Activated CD4-positive, alpha-beta T cell treated with anti-CD3 and anti-CD28 coated beads for 48 hours (primary cell): Measurements from ENCODE around the gene PKN3.
"Not testable (repeated sequence)": the region's sequence is repeated elsewhere in the genome, so short reads cannot be mapped to it uniquely, and the experiment has no call there.

Experiments
- DNase-seq: peaks from one replicate; pipeline ENCODE4 v3.0.0-alpha.2; 2020

PKN3 gene

DNA sequence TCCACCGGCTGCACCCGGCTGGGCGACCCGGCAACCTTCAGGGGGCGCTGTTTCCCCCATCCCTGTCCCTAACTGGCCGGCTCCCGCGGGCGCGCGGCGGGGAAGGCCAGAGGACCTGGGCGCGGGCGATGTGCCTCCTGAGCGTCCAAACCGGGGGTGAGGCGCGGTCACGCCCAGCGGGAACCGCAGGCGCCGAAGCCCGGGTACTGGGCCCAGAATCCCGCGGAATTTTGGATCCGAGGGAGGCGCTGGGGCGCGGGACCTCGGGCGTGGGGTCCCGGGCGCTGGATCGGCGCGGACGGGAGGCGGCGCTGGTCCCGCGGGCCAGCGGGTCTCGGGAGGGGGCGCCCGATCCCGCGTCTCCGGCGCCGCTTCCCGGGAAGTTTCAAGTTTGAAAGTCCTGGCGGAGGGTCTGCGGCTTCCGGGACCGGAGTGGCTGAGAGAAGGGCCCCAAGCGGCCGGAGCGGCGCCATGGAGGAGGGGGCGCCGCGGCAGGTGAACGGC, at the start of gene PKN3:
Gene PKN3, plus strand, starts transcription at position 59 of the 504 bp plus-strand sequence. Its CDS starts 413 bp downstream, at position 472.
- peak; percentile 93 for DNase-seq

DNA sequence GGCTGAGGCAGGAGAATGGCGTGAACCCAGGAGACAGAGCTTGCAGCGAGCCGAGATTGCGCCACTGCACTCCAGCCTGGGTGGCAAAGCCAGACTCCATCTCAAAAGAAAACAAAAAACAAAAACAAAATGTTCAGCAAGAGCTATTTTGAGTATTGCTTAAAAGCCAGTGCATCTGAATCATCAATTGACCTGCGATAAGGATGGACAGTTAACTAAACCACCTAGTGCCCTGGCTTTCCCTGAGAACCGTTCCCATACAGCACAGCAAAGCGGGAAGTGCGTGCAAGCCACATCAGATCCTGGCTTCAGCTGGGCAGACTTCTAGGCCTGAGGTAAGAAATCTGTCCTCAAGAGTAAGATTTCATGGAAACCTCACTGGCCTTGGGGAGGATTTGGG, 48.4 kb upstream of the PKN3 start:
- DNase-seq, result no peak

DNA sequence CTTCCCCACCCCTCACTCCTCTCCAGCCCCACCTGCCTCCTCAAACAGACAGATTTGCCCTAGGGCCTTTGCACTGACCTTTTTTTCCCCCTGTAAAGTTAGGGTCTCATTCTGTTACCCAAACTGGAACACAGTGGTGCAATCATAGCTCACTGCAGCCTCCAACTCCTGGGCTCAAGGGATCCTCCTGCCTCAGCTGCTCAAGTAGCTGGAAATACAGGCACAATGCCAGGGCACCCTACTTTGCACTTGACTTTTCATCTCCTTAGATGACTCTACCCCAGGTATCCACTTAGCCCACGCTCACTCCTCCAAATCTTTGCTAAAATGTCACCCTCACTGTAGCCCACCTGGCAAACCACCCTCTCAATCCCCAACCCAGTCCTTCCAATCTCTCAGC, 47.8 kb upstream of the PKN3 start:
- no peak for DNase-seq

DNA sequence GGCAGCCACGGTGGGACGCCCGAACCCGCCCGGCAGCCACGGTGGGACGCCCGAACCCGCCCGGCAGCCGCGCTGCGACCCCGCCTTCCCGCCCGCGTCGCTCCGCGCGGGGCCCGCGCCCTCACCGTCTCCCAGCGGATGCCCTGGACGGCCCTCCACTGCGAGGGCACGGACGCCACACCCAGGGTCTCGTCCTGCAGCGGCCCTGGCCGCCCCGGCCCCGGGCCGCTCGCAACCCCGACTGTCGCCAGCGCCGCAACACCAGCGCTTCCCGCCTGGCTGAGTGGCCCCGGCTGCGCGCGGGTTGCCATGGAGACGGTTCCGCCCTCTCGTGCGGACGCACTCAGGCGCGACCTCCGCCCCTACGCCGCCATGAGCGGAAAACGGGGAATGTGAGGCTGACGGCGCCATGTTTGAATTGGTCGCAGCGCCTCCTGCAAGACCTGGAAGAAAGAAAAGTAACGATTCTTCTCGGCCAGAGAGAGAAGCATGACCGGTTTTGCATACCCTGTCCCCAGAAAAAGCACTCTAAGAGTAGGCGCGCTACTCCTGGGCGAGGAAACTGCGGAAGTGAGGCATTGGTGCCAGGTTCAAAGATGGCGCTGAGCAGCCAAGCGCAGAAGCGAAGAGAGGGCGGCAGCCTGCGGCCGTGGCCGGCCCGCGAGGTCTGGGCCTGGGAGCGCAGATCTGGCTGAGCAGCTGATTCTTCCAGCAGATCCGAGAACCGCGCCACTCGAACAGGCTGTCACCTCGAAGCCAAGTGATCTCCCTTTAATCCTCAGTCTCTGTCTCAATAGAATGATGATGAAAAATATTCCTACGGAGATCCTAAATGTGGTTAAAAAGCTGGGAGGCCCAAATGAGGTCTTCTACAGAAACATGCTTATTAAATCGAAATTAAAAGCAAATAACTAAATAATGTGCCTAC, 45.6 kb upstream of the PKN3 start, which contains the start of gene DYNC2I2:
Gene DYNC2I2, minus strand, starts transcription at position 432 of the 928 bp plus-strand sequence. Its CDS starts 121 bp downstream, at position 311.
- DNase-seq, result peak; percentile 98

DNA sequence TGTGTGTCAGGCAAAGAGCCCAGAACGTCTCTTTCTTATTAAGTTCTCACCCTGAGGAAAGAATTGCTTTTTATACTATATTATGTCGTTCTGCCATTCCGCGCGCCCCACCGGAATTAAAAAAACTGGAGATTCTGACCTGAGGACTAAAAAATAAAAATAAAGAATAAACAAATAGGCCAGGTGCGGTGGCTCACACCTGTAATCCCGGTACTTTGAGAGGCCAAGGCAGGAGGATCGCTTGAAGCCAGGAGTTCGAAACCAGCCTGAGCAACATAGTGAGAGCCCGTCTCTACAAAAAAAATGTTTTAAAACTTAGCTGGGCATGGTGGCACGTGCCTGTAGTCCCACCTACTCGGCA, 45.0 kb upstream of the PKN3 start:
- DNase-seq, result no peak

DNA sequence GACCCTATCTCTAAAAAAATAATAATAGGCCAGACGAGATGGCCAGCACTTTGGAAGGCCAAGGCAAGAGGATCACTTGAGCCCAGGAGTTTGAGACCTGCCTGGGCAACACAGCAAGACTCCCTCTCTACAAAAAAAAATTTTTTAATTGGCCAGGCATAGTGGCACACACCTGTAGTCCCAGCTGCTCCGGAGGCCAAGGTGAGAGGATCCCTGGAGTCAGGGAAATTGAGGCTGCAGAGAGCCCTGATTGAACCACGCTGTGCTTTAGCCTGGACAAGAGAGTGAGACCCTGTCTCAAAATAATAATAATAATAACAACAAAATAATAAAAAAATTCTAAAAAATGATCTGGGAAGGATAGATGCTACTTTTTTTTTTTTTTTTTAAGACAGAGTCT, 44.5 kb upstream of the PKN3 start:
- no peak for DNase-seq

DNA sequence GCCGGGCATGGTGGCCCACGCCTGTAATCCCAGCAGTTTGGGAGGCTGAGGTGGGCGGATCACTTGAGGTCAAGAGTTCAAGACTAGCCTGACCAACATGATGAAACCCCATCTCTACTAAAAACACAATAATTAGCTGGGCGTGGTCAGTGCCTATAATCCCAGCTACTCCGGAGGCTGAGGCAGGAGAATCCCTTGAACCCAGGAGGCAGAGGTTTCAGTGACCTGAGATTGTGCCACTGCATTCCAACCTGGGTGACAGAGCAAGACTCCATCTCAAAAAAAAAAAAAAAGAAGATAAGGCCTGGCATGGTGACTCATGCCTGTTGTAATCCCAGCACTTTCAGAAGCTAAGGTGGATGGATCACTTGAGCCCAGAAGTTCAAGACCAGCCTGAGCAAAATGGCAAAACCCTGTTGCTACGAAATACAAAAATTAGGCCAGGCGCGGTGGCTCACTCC, 35.8 kb upstream of the PKN3 start:
- DNase-seq, result not testable (repeated sequence)

DNA sequence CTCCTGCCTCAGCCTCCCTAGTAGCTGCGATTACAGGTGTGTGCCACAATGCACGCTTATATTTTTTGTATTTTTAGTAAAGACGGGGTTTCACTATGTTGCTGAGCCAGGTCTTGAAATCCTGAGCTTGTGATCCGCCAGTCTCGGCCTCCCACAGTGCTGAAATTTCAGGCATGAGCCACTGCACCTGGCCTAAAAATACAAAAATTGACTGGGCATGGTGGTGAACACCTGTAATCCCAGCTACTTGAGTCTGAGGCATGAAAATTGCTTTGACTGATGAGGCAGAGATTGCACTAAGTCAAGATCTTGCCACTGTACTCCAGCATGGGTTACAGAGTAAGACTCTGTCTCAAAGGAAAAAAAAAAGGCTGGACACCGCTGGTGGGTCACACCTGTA, 32.5 kb upstream of the PKN3 start:
- no peak for DNase-seq

DNA sequence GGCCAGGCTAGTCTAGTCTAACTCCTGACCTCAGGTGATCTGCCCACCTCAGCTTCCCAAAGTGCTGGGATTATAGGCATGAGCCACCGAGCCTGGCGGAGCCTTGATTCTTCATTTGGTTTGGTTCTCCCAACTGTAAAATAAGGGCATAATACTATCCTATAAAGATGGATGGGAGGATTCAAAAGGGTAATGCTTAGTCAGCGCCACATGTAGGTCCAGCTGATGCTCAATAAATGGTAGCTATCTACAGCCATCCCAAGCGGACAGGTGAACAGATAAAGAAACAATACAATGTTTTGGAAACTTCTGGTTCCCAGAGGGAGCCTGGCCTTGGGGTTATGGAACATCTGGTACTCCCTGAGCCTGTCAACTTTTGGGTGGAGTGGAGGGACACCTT, 26.9 kb upstream of the PKN3 start:
- DNase-seq, result no peak

DNA sequence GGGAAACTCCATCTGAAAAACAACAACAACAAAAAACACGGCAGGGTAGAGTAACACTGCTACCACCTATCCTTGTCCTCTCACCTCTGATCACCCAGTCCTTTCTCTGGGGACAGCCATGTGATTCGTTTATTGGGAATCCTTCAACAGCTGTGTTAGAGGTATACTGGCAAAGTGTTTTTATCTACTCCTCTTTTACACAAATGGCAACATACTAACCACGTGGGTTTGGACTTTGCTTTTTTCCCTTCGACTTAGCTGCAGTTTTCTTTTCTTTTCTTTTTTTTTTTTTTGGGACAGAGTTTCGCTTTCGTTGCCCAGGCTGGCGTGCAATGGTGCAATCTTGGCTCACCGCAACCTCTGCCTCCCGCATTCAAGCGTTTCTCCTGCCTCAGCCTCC, 24.5 kb upstream of the PKN3 start:
- no peak for DNase-seq

DNA sequence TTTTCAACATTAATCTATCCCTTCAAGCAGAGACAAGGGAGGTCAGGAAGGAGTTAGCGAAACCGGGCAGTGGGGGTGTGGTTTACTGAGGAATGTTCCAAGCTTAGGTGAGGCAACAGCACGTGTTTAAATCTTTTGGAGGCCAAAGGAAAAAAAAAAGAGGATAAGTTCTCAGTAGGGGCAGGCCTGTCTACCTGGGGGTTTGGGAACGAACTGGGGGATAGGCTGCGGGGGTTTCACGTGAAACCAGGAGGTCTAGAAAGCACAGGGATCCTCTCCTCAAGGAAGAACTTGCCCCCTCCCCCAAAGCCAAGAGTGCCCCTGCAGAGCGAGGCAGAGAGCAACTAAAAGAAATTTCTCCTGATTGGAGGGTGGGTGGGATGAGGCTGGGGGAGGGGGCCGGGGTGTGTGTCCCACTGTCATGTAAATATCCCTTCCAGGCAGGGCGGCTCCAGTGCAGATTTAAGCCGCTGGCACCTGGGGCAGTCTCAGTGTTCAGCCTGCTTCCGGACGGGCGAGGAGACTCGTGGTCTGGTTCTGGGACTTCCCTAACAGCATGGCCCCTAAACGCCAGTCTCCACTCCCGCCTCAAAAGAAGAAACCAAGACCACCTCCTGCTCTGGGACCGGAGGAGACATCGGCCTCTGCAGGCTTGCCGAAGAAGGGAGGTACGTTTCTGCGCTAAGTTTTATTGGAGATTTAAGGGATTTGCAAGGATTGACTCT, 18.8 kb upstream of the PKN3 start:
- DNase-seq, result peak; percentile 55

DNA sequence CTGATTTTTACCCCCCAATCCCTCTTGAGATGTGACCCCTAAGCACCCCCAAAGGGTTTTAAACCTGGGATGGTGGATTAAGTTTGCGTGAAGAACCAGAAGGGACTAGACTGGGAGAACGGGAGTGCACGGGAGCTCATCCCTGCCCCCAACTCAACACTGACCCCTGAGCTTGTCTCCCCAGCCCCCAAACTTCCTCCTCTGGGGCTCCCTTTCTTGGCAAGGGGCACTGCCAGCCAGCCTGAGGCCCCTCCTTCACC, 18.3 kb upstream of the PKN3 start:
- no peak for DNase-seq

DNA sequence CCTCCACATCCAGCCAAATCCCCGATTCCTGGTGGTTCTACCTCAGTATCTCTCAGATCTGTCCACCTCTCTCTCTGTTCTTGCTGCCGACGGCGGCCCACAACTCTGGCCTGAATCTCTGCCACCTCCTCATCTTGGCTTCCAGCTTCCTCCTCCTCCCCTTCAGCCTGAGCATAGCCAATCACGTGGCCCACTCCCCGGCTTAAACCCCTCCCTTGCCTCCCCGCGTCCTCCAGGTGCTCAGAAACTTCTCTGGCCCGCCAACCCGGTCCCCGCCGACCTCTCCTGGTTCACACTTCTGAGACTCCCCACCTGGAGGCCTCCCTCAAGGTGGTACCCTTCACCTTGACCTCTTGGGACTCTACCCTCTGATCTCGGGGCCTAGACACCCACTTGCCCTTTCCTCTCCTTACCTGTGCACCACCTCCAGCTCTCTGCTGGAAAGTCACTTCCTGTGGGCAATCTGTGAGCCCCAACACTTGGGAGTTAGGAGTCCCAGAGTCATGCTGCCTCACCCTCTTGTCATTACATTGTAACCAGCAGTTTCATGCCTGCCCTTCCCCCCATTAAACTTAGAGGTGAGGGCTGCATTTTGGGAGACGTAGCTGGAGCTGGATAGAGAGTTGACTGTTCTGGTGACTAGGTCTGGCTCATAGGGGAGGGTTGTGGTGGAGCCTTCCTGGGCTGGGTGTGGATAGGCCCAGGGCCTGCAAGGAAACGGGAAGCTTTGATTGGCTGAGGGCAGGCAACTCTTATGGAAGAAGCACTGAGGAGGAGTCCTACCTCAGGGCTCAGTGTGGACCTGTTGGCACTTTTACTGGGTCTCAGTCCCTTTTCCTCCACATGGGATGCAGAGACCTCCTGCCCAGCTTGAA, 17.7 kb upstream of the PKN3 start:
- DNase-seq, result peak; percentile 88

DNA sequence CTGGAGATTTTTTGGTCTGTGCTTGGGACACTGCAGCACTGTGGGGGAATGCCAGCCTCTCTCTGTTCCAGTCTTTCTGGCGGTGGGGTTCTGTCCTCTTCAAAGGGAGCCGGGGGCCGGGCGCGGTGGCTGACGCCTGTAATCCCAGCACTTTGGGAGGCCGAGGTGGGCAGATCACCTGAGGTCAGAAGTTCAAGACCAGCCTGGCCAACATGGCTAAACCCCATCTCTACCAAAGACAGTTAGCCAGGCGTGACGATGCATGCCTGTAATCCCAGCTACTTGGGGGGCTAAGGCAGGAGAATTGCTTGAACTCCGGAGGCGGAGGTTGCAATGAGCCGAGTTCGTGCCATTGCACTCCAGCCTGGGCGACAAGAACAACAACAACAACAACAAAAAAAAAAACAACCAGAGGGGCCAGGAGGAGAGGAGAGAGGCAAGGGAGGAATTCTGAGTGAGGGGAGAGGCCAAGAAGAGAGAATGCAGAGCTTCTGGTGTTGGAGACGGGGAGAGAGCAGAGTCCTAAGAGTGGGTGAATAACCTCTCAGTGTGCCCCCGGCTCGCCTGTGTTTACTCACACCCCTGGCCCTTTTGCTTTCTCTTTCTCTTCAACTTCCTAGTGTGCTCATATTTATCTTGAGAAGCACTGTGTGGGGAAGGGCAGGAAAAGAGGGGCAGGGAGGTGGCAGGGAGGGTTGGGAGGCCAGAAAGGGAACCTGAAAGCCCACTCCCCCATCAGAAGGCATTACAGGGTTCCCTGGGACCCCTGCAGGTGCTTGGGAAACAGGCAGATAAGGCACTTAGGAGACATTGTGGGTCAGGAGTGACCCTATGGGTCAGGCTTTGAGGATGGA, 16.4 kb upstream of the PKN3 start:
- DNase-seq, result peak; percentile 55

DNA sequence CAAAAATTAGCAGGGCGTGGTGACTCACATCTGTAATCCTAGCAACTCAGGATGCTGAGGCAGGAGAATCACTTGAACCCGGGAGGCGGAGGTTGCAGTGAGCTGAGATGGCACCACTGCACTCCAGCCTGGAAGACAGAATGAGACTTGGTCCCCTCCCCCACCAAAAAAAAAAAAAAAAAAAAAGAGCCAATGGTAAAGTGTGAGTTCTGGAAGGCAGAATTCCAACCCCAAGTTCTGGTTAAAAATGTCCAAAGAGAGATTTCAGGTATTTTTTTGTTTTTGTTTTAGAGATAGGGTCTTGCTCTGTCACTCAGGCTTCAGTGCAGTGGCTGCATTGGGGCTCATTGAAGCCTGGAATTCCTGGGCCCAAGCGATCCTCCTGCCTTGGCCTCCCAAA, 14.8 kb upstream of the PKN3 start:
- no peak for DNase-seq

DNA sequence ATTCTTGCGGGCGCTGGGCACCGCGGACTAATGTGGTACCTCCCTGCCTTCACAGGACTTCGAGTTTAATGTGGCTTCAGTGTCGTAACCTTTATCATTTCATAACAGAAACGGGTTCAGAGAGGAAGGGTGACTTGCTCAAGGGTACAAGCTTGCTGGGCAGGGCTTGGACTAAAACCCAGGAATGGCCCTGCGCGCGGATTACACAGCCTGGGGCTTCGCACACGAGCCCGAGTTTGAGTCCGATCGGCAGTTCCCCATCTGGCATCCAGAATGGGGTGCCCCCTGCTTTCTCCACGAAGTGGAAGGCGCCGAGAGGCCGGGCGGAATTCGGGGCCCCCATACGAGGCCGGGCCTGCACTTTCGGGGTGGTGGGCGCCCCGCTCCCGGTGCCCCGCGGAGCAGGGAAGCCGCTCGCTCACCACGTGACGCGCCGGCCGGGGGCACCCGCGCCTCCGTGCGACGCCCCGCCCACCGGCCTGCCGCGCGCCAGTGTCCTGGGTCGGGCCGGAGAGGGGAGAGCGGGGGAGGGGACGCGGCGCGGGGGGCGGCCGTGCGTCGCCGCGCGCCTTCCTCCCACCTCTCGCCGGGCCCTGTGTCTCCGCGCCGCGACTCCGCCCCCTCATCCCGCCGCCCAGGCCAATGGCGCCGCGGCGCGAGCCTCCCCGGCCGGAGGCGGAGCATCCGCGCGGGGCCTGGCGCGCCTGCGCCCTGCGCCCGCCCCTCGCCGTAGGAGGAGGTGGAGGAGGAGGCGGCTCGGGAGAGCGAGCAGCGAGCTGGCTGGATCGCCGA, 13.6 kb upstream of the PKN3 start, which contains the start of gene SET:
Gene SET, plus strand, starts transcription at position 722 of the 792 bp plus-strand sequence. CDS start 361 bp downstream, outside the sequence.
- DNase-seq, result peak; percentile 94

DNA sequence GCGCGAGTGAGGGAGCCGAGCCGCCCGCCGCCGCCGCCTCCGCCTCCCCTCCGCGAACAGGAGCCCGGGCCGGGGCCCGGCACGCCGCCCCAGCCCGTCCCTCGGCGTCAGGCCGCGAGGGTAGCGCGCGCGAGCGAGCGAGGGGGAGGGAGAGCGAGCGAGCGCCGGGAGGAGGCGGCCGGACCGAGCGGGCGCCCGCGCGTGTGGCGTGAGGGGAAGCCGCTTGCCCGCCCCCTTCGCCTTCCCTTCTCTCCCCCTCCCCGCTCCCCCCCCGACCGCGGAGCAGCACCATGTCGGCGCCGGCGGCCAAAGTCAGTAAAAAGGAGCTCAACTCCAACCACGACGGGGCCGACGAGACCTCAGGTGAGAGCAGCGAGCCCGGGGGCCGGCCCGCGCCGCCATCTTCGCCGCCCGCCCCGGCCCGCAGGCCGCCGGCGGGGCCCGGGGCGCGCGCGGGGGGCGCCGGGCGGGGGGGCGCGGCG, 13.0 kb upstream of the PKN3 start:
- DNase-seq, result peak; percentile 63

DNA sequence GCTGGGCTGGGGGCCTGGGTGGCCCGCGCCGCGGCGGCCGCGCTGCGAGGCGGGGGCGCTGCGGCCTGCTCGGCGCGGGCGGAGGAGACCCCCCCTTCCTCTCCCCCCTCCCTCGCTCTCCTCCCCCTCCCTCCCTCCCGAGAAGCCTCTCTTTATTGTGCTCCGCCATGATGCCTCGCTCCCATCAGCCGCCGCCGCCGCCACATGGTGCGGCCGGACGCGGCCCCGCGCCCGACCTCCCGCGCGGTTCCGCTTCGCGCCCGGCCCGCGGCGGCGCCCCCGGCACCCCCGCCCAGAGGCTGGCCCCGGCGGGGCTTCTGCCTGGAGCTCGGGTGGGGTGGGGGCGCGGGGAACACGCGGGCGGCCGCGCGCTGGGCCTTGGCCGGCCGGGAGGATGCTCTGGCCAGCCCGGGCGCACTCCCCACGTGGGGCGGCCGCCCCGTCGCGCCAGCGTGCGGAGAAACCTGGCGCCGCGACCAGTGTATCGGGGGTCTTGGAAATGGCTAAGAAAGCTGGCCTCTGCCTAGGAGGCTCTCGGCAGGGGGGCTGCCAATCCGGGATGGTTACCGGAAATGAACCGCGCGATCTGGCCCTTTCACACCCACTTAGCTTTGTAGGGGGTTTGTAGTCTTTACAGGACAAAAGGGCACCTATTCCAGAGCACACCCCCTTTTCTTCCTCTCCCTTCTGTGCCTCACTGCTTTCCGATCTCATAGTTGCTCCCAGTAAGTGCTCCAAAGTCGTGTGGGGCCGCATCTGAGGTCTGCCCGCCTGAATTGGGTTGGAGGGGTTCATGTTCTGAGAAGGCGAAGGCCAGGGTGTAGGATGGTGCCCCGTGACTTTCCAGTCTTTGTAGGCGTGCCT, 12.3 kb upstream of the PKN3 start:
- peak; percentile 53 for DNase-seq

DNA sequence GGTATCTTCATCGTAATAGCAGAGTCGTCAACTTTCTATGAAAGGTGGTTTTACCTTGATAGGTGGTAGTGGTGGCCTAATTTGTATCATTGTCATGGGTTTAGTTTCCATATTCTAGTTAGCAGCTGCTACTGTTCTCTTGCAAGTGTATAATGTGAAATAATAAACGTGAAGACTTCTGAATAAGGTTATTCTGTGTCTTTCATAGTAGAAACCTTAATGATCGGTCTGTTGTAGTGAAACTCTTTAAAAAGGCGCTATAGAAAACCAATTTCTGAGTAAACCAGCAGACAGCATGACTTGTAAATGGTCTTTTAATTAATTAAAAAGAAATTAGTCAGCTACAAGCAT, 11.6 kb upstream of the PKN3 start:
- DNase-seq, result no peak

DNA sequence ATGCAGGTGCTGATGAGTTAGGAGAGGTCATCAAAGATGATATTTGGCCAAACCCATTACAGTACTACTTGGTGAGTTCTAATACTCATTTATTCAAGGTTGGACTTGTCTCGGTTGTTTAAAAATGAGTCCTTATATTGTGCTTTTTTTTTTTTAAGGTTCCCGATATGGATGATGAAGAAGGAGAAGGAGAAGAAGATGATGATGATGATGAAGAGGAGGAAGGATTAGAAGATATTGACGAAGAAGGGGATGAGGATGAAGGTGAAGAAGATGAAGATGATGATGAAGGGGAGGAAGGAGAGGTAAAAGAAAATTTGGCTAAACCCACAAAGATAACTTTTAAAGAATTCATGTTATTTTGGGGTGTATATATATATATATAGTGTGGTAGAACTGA, 8.6 kb upstream of the PKN3 start:
- not testable (repeated sequence) for DNase-seq
